ENCODE data around the gene CACNB2. TPM values are rescaled to one million over a fixed set of nuclear protein-coding genes. Genes with fewer than 3 reads are reported as not detected.

The CACNB2 gene
- total and polyA plus RNA-seq, 4 donors, result 0.38 to 3.1 (median 0.83) TPM

DNA sequence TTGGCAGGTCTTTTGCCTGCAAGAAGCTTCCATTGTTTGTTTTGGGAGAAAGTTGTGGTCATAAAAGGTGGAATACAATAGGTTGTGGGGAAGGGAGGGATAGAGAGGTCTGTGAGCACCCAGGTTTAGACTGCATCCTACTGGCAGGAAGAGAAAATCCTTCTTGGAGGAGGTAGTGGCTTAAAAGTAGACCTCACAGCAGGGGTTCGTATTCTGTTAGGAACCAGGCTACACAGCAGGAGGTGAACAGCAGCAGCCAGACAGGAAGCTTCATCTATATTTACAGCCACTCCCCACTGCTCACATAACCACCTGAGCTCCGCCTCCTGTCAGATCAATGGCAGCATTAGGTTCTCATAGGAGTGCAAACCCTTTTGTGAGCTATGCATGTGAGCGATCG lies 265.9 kb downstream of the CACNB2 start:
- WGBS, result 96% methylated on average over 4 of the region's 4 CpGs
- no peak overlapping the region for H3K27ac ChIP-seq (ENCODE audit: low read depth in 1 of 2, low read length in 2 of 2)
- DNase-seq (ENCODE audit: low spot score), result no peak
- peaks cover 0 to 9% (median 2%) of the 10 kb centered on the region in 4 donors for H3K4me1 ChIP-seq (ENCODE audit: control insufficient read depth in 4 of 4, insufficient read depth in 4 of 4, low read length in 3 of 4)
- H3K9ac ChIP-seq (ENCODE audit: low read depth in 1 of 2, low read length in 2 of 2), result no peak overlapping the region
- H3K36me3 ChIP-seq (ENCODE audit: control insufficient read depth in 4 of 4, insufficient read depth in 3 of 4, low read depth in 1 of 4, low read length in 3 of 4), result no peaks in the 10 kb centered on the region
- no peak overlapping the region for H3K4me3 ChIP-seq (ENCODE audit: low read depth in 1 of 3, low read length in 3 of 3)
- no peaks in the 10 kb centered on the region for H3K9me3 ChIP-seq (ENCODE audit: control insufficient read depth in 4 of 4, low read length in 3 of 4)
- no peaks in the 10 kb centered on the region for H3K27me3 ChIP-seq (ENCODE audit: control insufficient read depth in 4 of 4, insufficient read depth in 4 of 4, low read length in 3 of 4)
- TF ChIP-seq FOXA2 (IDR thresholded peaks at IDR 0.05), result no peak
- TF ChIP-seq HNF4G (IDR thresholded peaks at IDR 0.05), result no peak
- TF ChIP-seq EGR1 (IDR thresholded peaks at IDR 0.05; ENCODE audit: low read depth in 2 of 2), result no peak
- TF ChIP-seq FOXA1 (IDR thresholded peaks at IDR 0.05), result no peak
- TF ChIP-seq SP1 (IDR thresholded peaks at IDR 0.05), result no peak
- TF ChIP-seq NR2F2 (IDR thresholded peaks at IDR 0.05), result no peak
- TF ChIP-seq, protein P1, sequence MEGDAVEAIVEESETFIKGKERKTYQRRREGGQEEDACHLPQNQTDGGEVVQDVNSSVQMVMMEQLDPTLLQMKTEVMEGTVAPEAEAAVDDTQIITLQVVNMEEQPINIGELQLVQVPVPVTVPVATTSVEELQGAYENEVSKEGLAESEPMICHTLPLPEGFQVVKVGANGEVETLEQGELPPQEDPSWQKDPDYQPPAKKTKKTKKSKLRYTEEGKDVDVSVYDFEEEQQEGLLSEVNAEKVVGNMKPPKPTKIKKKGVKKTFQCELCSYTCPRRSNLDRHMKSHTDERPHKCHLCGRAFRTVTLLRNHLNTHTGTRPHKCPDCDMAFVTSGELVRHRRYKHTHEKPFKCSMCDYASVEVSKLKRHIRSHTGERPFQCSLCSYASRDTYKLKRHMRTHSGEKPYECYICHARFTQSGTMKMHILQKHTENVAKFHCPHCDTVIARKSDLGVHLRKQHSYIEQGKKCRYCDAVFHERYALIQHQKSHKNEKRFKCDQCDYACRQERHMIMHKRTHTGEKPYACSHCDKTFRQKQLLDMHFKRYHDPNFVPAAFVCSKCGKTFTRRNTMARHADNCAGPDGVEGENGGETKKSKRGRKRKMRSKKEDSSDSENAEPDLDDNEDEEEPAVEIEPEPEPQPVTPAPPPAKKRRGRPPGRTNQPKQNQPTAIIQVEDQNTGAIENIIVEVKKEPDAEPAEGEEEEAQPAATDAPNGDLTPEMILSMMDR (IDR thresholded peaks at IDR 0.05; ENCODE audit: low read depth, low read length, missing input control), result no peak
- TF ChIP-seq HNF4A (conservative IDR thresholded peaks at IDR 0.05), result no peak
- TF ChIP-seq RAD21 (IDR thresholded peaks at IDR 0.05), result no peak
- TF ChIP-seq, protein P2, sequence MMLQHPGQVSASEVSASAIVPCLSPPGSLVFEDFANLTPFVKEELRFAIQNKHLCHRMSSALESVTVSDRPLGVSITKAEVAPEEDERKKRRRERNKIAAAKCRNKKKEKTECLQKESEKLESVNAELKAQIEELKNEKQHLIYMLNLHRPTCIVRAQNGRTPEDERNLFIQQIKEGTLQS (IDR thresholded peaks at IDR 0.05), result no peak
- TF ChIP-seq TAF1 (conservative IDR thresholded peaks at IDR 0.05), result no peak
- TF ChIP-seq, protein P3, sequence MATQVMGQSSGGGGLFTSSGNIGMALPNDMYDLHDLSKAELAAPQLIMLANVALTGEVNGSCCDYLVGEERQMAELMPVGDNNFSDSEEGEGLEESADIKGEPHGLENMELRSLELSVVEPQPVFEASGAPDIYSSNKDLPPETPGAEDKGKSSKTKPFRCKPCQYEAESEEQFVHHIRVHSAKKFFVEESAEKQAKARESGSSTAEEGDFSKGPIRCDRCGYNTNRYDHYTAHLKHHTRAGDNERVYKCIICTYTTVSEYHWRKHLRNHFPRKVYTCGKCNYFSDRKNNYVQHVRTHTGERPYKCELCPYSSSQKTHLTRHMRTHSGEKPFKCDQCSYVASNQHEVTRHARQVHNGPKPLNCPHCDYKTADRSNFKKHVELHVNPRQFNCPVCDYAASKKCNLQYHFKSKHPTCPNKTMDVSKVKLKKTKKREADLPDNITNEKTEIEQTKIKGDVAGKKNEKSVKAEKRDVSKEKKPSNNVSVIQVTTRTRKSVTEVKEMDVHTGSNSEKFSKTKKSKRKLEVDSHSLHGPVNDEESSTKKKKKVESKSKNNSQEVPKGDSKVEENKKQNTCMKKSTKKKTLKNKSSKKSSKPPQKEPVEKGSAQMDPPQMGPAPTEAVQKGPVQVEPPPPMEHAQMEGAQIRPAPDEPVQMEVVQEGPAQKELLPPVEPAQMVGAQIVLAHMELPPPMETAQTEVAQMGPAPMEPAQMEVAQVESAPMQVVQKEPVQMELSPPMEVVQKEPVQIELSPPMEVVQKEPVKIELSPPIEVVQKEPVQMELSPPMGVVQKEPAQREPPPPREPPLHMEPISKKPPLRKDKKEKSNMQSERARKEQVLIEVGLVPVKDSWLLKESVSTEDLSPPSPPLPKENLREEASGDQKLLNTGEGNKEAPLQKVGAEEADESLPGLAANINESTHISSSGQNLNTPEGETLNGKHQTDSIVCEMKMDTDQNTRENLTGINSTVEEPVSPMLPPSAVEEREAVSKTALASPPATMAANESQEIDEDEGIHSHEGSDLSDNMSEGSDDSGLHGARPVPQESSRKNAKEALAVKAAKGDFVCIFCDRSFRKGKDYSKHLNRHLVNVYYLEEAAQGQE (IDR thresholded peaks at IDR 0.05), result no peak
- TF ChIP-seq, protein P4, sequence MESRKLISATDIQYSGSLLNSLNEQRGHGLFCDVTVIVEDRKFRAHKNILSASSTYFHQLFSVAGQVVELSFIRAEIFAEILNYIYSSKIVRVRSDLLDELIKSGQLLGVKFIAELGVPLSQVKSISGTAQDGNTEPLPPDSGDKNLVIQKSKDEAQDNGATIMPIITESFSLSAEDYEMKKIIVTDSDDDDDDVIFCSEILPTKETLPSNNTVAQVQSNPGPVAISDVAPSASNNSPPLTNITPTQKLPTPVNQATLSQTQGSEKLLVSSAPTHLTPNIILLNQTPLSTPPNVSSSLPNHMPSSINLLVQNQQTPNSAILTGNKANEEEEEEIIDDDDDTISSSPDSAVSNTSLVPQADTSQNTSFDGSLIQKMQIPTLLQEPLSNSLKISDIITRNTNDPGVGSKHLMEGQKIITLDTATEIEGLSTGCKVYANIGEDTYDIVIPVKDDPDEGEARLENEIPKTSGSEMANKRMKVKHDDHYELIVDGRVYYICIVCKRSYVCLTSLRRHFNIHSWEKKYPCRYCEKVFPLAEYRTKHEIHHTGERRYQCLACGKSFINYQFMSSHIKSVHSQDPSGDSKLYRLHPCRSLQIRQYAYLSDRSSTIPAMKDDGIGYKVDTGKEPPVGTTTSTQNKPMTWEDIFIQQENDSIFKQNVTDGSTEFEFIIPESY (IDR thresholded peaks at IDR 0.05), result no peak
- TF ChIP-seq, protein P5, sequence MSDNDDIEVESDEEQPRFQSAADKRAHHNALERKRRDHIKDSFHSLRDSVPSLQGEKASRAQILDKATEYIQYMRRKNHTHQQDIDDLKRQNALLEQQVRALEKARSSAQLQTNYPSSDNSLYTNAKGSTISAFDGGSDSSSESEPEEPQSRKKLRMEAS (IDR thresholded peaks at IDR 0.05), result no peak
- TF ChIP-seq GABPA (IDR thresholded peaks at IDR 0.05 in 1 of 2, conservative IDR thresholded peaks at IDR 0.05 in 1 of 2), result no peak
- TF ChIP-seq JUND (IDR thresholded peaks at IDR 0.05), result no peak
- TF ChIP-seq RXRA (IDR thresholded peaks at IDR 0.05), result no peak

All from liver (tissue), 9 donors.